ENCODE results near the gene IDH2.

DNA sequence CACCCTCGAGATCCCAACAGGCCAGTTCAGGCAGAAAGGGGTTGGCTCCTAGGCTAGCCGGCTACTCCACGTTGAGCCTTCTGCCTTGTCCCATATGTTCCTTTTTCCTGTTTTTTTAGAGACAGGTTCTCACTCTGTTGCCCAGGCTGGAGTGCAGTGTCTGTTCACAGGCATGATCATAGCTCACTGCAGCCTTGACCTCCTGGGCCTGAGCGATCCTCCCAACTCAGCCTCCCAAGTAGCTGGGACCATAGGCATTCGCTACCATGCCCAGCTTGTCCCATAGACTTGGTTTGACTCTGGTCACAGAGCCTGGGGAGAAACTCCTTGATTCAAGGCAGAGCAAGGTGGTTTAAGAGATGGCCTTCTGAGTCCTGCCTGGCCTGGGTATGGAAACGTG is 68.8 kb downstream of the IDH2 start:
- TF ChIP-seq CTCF (IDR thresholded peaks at IDR 0.05) = no peak
- TF ChIP-seq POLR2A (IDR thresholded peaks at IDR 0.05) = no peak

Measured in esophagus squamous epithelium (tissue), 4 donors.